Tibial nerve (tissue), 4 donors: ENCODE data around the gene PLCD4. TPM values are rescaled to one million over a fixed set of nuclear protein-coding genes. Genes with fewer than 3 reads are reported as not detected.

Experiments used
- DNase-seq, 2 donors: peaks; one replicate each; pipeline ENCODE4 v3.0.0-alpha.2; 2019; ENCODE audit warnings: low spot score in 2 of 2
- H3K27ac ChIP-seq, 4 donors: fragments of 200-600 bp; sonication (generic) in 3 of 4; one replicate each; pipeline ENCODE4 v1.5.1; 2017 to 2019; ENCODE audit warnings: mild to moderate bottlenecking in 1 of 4
- H3K27me3 ChIP-seq, 2 donors: fragments of 200-600 bp; sonication (generic) in 1 of 2; one replicate each; pipeline versions ENCODE4 v1.5.1 to v1.6.0; 2017 to 2019
- H3K36me3 ChIP-seq, 3 donors: fragments of 200-600 bp; sonication (generic); one replicate each; pipeline ENCODE4 v1.5.1; 2018 to 2019
- H3K4me1 ChIP-seq, 4 donors: fragments of 200-600 bp; sonication (generic) in 3 of 4; one replicate each; pipeline ENCODE4 v1.5.1; 2017 to 2019
- H3K4me3 ChIP-seq, 4 donors: fragments of 200-600 bp; sonication (generic) in 3 of 4; one replicate each; pipeline ENCODE4 v1.5.1; 2017 to 2019; ENCODE audit warnings: mild to moderate bottlenecking in 1 of 4, moderate library complexity in 1 of 4
- H3K9me3 ChIP-seq, 4 donors: fragments of 200-600 bp; sonication (generic) in 3 of 4; one replicate each; pipeline ENCODE4 v1.5.1; 2017 to 2019
- EP300 ChIP-seq, 2 donors: sonication (generic); formaldehyde crosslinking; IDR thresholded peaks; one replicate each; pipeline ENCODE4 v1.6.1; 2017; ENCODE audit warnings: antibody characterized with exemption in 2 of 2, mild to moderate bottlenecking in 1 of 2
- POLR2A ChIP-seq, 2 donors: fragments of 450-650 bp; IDR thresholded peaks; one replicate each; pipeline ENCODE4 v1.6.1; 2017; ENCODE audit warnings: antibody characterized with exemption in 2 of 2, mild to moderate bottlenecking in 2 of 2, moderate library complexity in 2 of 2
- WGBS, 2 donors: methylation state at CpG; one replicate each; pipeline ENCODE4 v1.1.5; 2018; 5-methylcytosine and 5-hydroxymethylcytosine counted together
- total RNA-seq, 4 donors: library from RNA; depleted of rRNA; stranded (reverse); fragments of >200 nt; gene quantifications; one replicate each; pipeline ENCODE4 v1.1.0, GENCODE V29; 2016
- TF ChIP-seq, protein P1 (sequence below), 5 experiments: fragments of 200-600 bp in 3 of 5; fragments of 450-650 bp in 2 of 5; sonication (generic) in 3 of 5; IDR thresholded peaks; one replicate each; pipeline ENCODE4 v1.5.1; 2016 to 2019; ENCODE audit warnings: antibody characterized with exemption in 5 of 5, mild to moderate bottlenecking in 3 of 5, moderate library complexity in 2 of 5

PLCD4 gene
- total RNA-seq, 4 donors from 2014 or later, result 9.2 to 20.1 (median 13.4) TPM

DNA sequence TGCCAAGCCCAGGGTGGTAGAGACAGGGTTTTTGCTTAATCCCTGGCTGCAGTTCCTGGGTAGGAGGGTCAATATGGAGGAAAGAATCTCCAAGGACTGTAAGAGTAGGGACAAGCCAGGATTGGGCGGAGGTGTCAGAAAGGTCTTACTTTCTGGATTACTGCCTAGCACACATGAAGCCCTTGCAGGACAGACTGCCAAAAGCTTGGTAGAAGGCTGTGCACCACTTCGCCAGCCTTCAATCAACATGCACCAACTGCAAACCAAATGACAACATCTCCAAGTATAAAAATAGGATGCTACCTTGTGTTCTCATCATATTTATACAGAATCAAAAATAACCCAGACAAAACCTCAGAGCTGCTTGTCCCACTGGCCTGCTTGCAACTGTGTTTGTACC is 48.1 kb downstream of the PLCD4 start:
- Histone ChIP-seq H3K9me3 (no peaks in the 10 kb centered on the region), H3K36me3 (peaks cover 0 to 69% (median 25%) of the 10 kb centered on the region in 3 donors)
- TF ChIP-seq POLR2A (IDR thresholded peaks at IDR 0.05) (no peak), EP300 (IDR thresholded peaks at IDR 0.05) (no peak)
- TF ChIP-seq, protein P1, sequence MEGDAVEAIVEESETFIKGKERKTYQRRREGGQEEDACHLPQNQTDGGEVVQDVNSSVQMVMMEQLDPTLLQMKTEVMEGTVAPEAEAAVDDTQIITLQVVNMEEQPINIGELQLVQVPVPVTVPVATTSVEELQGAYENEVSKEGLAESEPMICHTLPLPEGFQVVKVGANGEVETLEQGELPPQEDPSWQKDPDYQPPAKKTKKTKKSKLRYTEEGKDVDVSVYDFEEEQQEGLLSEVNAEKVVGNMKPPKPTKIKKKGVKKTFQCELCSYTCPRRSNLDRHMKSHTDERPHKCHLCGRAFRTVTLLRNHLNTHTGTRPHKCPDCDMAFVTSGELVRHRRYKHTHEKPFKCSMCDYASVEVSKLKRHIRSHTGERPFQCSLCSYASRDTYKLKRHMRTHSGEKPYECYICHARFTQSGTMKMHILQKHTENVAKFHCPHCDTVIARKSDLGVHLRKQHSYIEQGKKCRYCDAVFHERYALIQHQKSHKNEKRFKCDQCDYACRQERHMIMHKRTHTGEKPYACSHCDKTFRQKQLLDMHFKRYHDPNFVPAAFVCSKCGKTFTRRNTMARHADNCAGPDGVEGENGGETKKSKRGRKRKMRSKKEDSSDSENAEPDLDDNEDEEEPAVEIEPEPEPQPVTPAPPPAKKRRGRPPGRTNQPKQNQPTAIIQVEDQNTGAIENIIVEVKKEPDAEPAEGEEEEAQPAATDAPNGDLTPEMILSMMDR (IDR thresholded peaks at IDR 0.05), result no peak

DNA sequence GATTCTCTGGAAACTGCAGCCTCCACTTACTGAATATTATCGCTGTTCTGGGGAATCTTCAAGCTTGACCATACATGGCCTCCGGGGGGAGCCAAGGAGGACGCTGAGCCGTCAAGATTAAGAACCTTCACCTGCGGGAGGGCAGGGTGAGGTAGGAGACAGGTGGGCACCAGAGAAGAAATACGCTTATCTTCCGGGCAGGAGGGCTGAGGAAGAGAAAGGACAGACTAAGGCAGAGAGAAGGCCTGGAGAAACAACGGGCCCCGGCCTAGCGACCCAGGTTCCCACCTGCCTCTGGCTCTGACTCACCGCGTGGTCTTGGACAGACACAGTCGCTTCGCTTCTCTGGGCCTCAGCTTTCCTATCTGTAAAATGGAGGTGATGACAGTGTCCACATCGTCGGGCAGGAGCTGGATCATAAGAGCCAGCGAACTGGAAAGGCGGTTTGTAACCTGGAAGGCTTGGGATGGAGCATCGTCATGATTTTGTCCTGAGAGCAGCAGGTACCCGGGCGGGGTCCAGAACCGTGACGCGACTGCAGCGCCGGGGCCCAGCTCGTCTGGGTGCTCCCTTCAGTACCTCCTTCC is 51.1 kb downstream of the PLCD4 start:
- peaks cover 0 to 36% (median 12%) of the 10 kb centered on the region in 4 donors for H3K4me1 ChIP-seq
- DNase-seq, result no peak
- peak overlapping the region; percentile 57 to 91 (median 67) for H3K4me3 ChIP-seq
- WGBS, 2 donors, result 2% methylated on average over 21 to 24 of the region's 27 CpGs
- TF ChIP-seq EP300 (IDR thresholded peaks at IDR 0.05), result no peak
- TF ChIP-seq, protein P1 (IDR thresholded peaks at IDR 0.05), result peak in 1 of 5 experiments; percentile 13
- no peaks in the 10 kb centered on the region for H3K27me3 ChIP-seq
- no peaks in the 10 kb centered on the region for H3K9me3 ChIP-seq
- H3K27ac ChIP-seq, result peak overlapping the region; percentile 15 to 89 (median 66)
- H3K36me3 ChIP-seq, result peaks cover 0 to 63% (median 14%) of the 10 kb centered on the region in 3 donors

More for the DNA sequence above, 48.1 kb downstream of the PLCD4 start:
- WGBS, 2 donors, result 89 to 91% methylated on average over 2 of the region's 2 CpGs
- H3K4me3 ChIP-seq, result no peak overlapping the region
- H3K27ac ChIP-seq, result no peak overlapping the region
- H3K27me3 ChIP-seq, result no peaks in the 10 kb centered on the region
- H3K4me1 ChIP-seq, result peaks cover 0 to 36% (median 12%) of the 10 kb centered on the region in 4 donors
- no peak for DNase-seq

DNA sequence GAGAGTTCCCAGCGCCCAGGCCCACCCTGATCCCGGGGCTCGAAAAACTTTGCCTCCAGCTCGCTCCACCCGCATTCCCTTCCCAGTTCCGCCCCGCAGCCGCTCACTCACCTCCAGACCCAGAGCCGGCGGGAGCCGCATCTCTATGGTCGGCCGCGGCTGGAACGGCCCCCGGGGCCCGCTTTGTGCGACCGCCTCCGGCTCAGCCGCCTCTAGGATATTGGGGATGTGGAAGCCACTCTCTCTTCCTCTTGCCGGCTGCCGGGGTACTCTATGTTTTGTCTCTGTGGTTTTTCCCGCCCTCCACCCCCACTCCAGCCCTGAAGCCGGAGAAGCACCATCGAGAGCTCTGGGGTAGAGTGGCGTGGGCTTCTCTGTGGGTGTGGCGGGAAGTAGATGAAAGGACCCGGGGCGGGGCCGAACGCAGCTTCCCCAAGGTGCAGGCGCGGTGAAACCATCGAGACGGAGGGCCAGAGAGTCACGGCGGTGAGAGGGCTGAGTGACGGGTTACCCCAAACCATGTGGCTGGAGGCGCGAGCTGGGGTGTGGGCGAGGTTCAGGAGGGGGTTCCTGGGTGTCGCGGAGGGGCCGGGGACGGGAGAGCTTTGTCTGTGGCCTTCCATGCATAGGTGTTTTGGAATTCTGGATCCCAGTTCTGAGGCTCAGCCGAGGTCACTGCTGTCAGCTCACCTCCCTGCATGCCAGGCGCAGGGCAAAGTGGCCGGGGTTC is 51.7 kb downstream of the PLCD4 start, which contains the start of the genes BCS1L and ZNF142:
Gene BCS1L, plus strand, starts transcription at position 426 of the 730 bp plus-strand sequence. CDS start 1,305 bp downstream, outside the sequence.
Gene ZNF142, minus strand, starts transcription at position 366 of the 730 bp plus-strand sequence. CDS start 3,194 bp downstream, outside the sequence.
- Histone ChIP-seq H3K9me3 (no peaks in the 10 kb centered on the region), H3K27ac (peak within 1 kb of the TSS; percentile 15 to 89 (median 66)), H3K36me3 (peaks cover 0 to 63% (median 13%) of the 10 kb centered on the region in 3 donors), H3K4me3 (peak within 1 kb of the TSS; percentile 57 to 91 (median 67)), H3K4me1 (peaks cover 0 to 36% (median 12%) of the 10 kb centered on the region in 4 donors), H3K27me3 (no peaks in the 10 kb centered on the region)
- TF ChIP-seq, protein P1 (IDR thresholded peaks at IDR 0.05), result no peak
- peak; percentile 18 to 35 for TF ChIP-seq POLR2A (IDR thresholded peaks at IDR 0.05)
- TF ChIP-seq EP300 (IDR thresholded peaks at IDR 0.05), result peak; percentile 47 to 68
- peak; percentile 82 to 94 for DNase-seq
- 1% methylated on average over 46 to 48 of the region's 49 CpGs for WGBS, 2 donors

DNA sequence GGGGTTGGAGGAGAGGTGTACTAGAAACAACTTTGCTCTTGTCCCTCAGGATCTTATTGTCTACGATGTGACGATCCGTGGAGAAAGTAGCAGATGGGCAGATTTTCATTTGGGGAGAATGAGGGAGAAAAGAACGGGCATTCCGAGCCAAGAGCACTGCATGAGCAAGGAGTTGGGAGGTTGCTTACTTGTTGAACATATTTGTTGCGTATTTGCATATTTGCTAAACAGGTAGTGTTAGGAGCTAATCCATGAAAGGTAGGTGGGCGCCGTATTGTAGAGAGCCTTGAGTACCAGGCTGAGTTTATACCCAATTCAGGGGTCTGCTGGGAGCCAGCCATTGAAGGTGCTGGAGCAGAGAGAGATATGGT is 52.3 kb downstream of the PLCD4 start:
- peak overlapping the region; percentile 15 to 89 (median 66) for H3K27ac ChIP-seq
- H3K36me3 ChIP-seq, result peaks cover 0 to 63% (median 8%) of the 10 kb centered on the region in 3 donors
- H3K4me1 ChIP-seq, result peaks cover 0 to 36% (median 12%) of the 10 kb centered on the region in 4 donors
- peak overlapping the region; percentile 57 to 91 (median 67) for H3K4me3 ChIP-seq
- TF ChIP-seq, protein P1 (IDR thresholded peaks at IDR 0.05), result no peak
- TF ChIP-seq EP300 (IDR thresholded peaks at IDR 0.05) (no peak), POLR2A (IDR thresholded peaks at IDR 0.05) (no peak)
- WGBS, 2 donors, result 14 to 22% methylated on average over 8 of the region's 8 CpGs
- no peaks in the 10 kb centered on the region for H3K27me3 ChIP-seq
- no peak for DNase-seq
- H3K9me3 ChIP-seq, result no peaks in the 10 kb centered on the region

DNA sequence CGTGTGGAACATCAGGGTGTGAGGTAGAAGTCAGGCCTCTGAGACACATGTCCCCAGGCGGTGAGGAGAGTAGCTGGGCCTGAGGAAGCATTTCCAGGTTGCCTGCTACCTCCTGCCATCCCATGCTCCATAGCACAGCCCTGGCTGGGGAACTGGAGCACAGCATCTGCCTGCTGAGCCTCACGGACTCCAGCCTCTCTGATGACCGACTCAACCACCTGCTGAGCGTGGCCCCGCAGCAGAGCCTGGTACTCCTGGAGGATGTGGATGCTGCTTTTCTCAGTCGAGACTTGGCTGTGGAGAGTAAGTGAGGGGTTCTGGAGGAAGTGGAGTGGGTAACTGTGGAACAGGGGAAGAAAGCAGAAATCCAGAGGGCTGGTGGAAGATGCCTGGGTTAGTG is 54.7 kb downstream of the PLCD4 start:
- peaks cover 0 to 63% (median 7%) of the 10 kb centered on the region in 3 donors for H3K36me3 ChIP-seq
- no peaks in the 10 kb centered on the region for H3K9me3 ChIP-seq
- H3K27me3 ChIP-seq, result no peaks in the 10 kb centered on the region
- TF ChIP-seq EP300 (IDR thresholded peaks at IDR 0.05), result no peak
- 78 to 81% methylated on average over 7 of the region's 7 CpGs for WGBS, 2 donors
- H3K27ac ChIP-seq, result no peak overlapping the region
- peaks cover 0 to 26% (median 12%) of the 10 kb centered on the region in 4 donors for H3K4me1 ChIP-seq
- no peak overlapping the region for H3K4me3 ChIP-seq
- no peak for DNase-seq
